ENCODE data around the gene PCDHA3.

- TF ChIP-seq TAF1 (IDR thresholded peaks at IDR 0.05; ENCODE audit: borderline replicate concordance, low read depth, low read length): no peak
- no peak for TF ChIP-seq FOXJ3 (CRISPR knock-in tag; IDR thresholded peaks at IDR 0.05)
Measured at GRCh38 chr5:140802781-140803271, 2.0 kb downstream of the PCDHA3 start.

All from SK-N-SH (cell line).